Measurements from ENCODE around the gene TTYH1.

Gene TTYH1

DNA sequence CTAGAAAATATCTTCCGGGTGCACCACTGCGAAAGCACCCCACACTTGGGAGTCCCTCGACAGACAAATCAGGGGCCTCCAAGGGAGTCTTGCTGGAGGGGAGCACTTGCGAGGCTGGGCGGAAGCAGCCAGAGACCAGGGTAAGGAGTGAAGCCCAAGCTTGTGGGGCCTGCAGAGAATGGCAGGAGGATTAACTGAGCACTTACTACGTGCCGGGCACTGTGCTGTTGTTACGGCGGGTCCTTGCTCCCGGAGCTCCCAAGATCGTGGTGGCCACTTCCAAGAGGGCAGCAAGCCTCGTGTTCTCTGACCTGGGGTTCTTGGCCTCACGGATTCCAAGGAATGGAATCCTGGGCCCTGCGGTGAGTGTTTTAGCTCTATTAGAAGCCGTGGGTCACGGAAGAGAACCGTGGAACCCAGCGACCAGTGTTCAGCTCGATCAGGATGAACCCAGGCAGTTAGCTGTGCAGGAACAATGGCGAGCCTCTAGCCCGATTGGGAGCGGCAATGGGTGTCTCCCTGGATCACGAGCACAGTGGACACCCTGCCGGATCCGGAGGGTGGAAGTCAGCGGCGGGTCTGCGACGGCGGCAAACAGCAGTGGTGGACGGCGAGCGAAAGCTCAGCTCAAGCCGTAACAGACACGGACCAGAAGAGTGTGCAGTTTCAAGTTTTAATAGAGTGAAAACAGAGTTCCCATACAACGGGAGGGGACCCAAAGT lies 9.6 kb downstream of the TTYH1 start:
- peaks cover 22% of the 10 kb centered on the region for H3K4me1 ChIP-seq (ENCODE audit: insufficient read depth, insufficient read length)
- DNase-seq (ENCODE audit: low read depth, low spot score) = no peak

DNA sequence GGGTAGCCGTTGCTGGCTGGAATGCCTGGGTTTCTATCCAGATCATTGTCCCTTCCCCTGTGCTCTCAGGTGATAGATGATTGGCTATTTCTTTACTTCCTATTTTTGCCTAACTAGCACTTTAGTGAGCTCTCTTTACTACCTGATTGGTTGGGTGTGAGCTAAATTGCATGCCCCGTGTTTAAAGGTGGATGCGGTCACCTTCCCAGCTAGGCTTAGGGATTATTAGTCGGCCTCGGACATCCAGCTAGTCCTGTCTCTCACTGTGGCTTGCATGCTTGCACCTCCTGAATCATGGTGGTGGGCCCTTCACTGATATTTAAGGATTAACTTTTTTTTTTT lies 10.1 kb downstream of the TTYH1 start:
- no peaks in the 10 kb centered on the region for H3K9me3 ChIP-seq (ENCODE audit: insufficient read depth, low read length)
- no peak overlapping the region for H3K9ac ChIP-seq (ENCODE audit: insufficient read length, low read depth)
- no peak for DNase-seq (ENCODE audit: low read depth, low spot score)
- H3K36me3 ChIP-seq (ENCODE audit: insufficient read depth, insufficient read length, low read length) = no peaks in the 10 kb centered on the region
- no peak for TF ChIP-seq YY1 (IDR thresholded peaks at IDR 0.05; ENCODE audit: insufficient read depth, insufficient read length)
- TF ChIP-seq SUZ12 (IDR thresholded peaks at IDR 0.05; ENCODE audit: extremely low read depth, insufficient read depth, insufficient read length) = no peak
- TF ChIP-seq ZNF274 (IDR thresholded peaks at IDR 0.05; ENCODE audit: low read depth, low read length) = no peak
- H3K4me1 ChIP-seq (ENCODE audit: insufficient read depth, insufficient read length) = peaks cover 26% of the 10 kb centered on the region
- H3K27me3 ChIP-seq (ENCODE audit: insufficient read depth, insufficient read length) = peaks cover 4% of the 10 kb centered on the region
- no peak overlapping the region for H3K4me3 ChIP-seq (ENCODE audit: insufficient read length, low read depth)

More for the DNA sequence above, 9.6 kb downstream of the TTYH1 start:
- Histone ChIP-seq H3K9ac (ENCODE audit: insufficient read length, low read depth) (no peak overlapping the region), H3K9me3 (ENCODE audit: insufficient read depth, low read length) (no peaks in the 10 kb centered on the region), H3K27me3 (ENCODE audit: insufficient read depth, insufficient read length) (peaks cover 4% of the 10 kb centered on the region), H3K4me3 (ENCODE audit: insufficient read length, low read depth) (no peak overlapping the region), H3K36me3 (ENCODE audit: insufficient read depth, insufficient read length, low read length) (no peaks in the 10 kb centered on the region)
- TF ChIP-seq SUZ12 (IDR thresholded peaks at IDR 0.05; ENCODE audit: extremely low read depth, insufficient read depth, insufficient read length) (no peak), YY1 (IDR thresholded peaks at IDR 0.05; ENCODE audit: insufficient read depth, insufficient read length) (no peak), ZNF274 (IDR thresholded peaks at IDR 0.05; ENCODE audit: low read depth, low read length) (no peak)

DNA sequence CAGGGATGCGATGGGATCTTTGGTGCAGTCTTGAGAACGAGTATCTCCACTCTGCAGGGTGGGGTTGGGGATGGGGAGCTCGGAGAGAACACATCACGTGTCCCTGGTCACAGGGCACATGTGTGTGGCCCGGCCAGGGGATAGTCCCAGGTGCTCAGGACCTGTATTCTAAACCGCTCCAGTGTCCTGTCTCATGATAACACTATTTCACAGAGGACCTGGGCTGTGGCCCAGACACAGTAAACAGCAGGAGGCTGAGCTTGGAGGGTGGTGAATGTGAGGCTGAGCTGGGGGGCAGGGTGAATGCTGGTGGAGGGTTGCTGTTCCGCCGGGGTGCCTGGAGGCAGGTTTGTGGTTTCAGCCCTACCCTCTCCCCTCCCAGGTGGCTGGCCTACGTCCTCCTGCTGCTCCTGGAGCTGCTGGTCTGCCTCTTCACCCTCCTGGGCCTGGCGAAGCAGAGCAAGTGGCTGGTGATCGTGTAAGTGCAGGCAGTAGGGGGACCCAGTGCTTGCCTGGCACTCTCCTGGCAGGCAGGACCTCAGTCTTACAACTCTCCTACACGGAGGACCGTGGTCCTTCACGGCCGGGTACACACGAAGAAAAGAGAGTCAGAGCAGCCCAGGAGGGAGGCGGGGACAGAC lies 11.1 kb downstream of the TTYH1 start:
- TF ChIP-seq SUZ12 (IDR thresholded peaks at IDR 0.05; ENCODE audit: extremely low read depth, insufficient read depth, insufficient read length) (no peak), YY1 (IDR thresholded peaks at IDR 0.05; ENCODE audit: insufficient read depth, insufficient read length) (no peak), ZNF274 (IDR thresholded peaks at IDR 0.05; ENCODE audit: low read depth, low read length) (no peak)
- no peak overlapping the region for H3K4me3 ChIP-seq (ENCODE audit: insufficient read length, low read depth)
- H3K27me3 ChIP-seq (ENCODE audit: insufficient read depth, insufficient read length) = peaks cover 4% of the 10 kb centered on the region
- no peak for DNase-seq (ENCODE audit: low read depth, low spot score)
- no peaks in the 10 kb centered on the region for H3K36me3 ChIP-seq (ENCODE audit: insufficient read depth, insufficient read length, low read length)
- H3K4me1 ChIP-seq (ENCODE audit: insufficient read depth, insufficient read length) = peaks cover 23% of the 10 kb centered on the region
- peak overlapping the region; percentile 2 for H3K9ac ChIP-seq (ENCODE audit: insufficient read length, low read depth)
- no peaks in the 10 kb centered on the region for H3K9me3 ChIP-seq (ENCODE audit: insufficient read depth, low read length)

DNA sequence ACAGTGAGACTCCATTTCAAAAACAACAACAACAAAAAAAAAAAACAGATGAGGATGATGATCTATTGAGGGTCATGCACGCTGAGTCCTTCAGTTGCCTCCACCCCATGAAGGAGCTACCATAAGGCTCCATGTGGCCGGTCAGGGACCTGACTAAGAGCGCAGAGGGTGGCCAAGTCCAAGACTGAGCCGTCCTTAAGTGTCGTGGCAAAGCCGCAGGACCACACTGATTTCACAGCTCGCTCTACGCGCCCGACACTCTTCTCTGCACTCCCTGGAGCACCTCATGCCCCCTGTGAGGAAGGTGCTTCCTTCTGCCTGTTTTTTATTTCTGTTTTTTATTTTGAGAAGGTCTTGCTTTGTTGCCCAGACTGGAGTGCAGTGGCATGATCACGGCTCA lies 12.3 kb downstream of the TTYH1 start:
- H3K36me3 ChIP-seq (ENCODE audit: insufficient read depth, insufficient read length, low read length) = no peaks in the 10 kb centered on the region
- H3K27me3 ChIP-seq (ENCODE audit: insufficient read depth, insufficient read length) = peaks cover 4% of the 10 kb centered on the region
- TF ChIP-seq SUZ12 (IDR thresholded peaks at IDR 0.05; ENCODE audit: extremely low read depth, insufficient read depth, insufficient read length) (no peak), ZNF274 (IDR thresholded peaks at IDR 0.05; ENCODE audit: low read depth, low read length) (no peak), YY1 (IDR thresholded peaks at IDR 0.05; ENCODE audit: insufficient read depth, insufficient read length) (no peak)
- no peaks in the 10 kb centered on the region for H3K9me3 ChIP-seq (ENCODE audit: insufficient read depth, low read length)
- H3K4me3 ChIP-seq (ENCODE audit: insufficient read length, low read depth) = no peak overlapping the region
- no peak for DNase-seq (ENCODE audit: low read depth, low spot score)
- H3K9ac ChIP-seq (ENCODE audit: insufficient read length, low read depth) = no peak overlapping the region
- H3K4me1 ChIP-seq (ENCODE audit: insufficient read depth, insufficient read length) = peaks cover 13% of the 10 kb centered on the region

DNA sequence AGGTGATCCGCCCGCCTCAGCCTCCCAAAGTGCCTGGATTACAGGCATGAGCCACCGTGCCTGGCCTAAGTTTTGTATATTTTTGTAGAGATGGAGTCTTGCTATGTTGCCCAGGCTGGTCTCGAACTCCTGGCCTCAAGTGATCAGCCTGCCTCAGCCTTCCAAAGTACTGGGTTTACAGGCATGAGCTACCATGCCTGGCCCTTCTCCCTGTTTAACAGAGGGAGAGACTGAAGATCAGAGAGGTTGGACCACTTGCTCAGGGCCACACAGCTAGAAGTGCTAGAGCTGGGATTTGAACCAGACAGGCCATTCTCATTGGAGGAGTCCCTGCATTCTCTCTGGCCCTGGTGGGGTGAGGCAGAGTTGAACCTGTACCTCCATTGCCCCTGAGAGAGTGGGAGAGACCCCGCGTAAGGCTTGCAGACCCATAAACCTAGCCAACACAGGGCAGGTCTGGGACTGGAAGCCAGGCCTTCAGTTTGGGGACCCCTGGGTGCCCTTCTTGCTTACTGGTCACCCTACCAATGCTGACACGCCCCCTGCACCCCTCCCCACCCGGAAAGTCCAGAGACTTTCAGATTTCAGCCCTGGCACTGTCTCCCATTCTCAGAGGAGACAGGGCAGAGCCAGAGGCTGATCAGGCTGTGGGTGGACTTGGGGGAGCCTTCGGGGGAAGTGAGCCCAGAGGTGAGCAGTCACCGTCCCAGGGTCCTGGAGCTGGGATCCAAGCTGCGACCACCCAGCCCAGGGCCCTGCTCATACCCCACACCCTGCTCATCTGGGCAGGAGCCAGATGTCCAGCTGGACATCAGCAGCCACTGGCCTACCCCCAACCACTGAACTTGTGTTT lies 13.3 kb downstream of the TTYH1 start:
- TF ChIP-seq SUZ12 (IDR thresholded peaks at IDR 0.05; ENCODE audit: extremely low read depth, insufficient read depth, insufficient read length) (no peak), ZNF274 (IDR thresholded peaks at IDR 0.05; ENCODE audit: low read depth, low read length) (no peak), YY1 (IDR thresholded peaks at IDR 0.05; ENCODE audit: insufficient read depth, insufficient read length) (no peak)
- Histone ChIP-seq H3K4me1 (ENCODE audit: insufficient read depth, insufficient read length) (peaks cover 13% of the 10 kb centered on the region), H3K4me3 (ENCODE audit: insufficient read length, low read depth) (no peak overlapping the region), H3K9ac (ENCODE audit: insufficient read length, low read depth) (no peak overlapping the region), H3K27me3 (ENCODE audit: insufficient read depth, insufficient read length) (peaks cover 4% of the 10 kb centered on the region), H3K36me3 (ENCODE audit: insufficient read depth, insufficient read length, low read length) (no peaks in the 10 kb centered on the region), H3K9me3 (ENCODE audit: insufficient read depth, low read length) (no peaks in the 10 kb centered on the region)
- DNase-seq (ENCODE audit: low read depth, low spot score) = no peak

DNA sequence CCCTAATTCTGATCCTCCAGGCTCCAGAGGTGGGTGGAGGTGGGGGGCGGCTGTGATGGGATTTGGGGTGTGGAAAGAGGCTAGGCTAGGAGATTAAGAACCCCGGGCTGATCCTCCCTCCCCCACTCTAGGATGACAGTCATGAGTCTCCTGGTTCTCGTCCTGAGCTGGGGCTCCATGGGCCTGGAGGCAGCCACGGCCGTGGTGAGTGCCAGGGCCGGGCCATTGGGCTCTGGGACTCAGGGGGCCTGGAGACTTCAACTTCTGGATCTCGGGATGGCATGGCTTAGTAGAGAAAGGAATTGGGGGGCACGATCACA lies 13.9 kb downstream of the TTYH1 start:
- H3K4me1 ChIP-seq (ENCODE audit: insufficient read depth, insufficient read length) = peaks cover 13% of the 10 kb centered on the region
- H3K4me3 ChIP-seq (ENCODE audit: insufficient read length, low read depth) = no peak overlapping the region
- no peak for TF ChIP-seq YY1 (IDR thresholded peaks at IDR 0.05; ENCODE audit: insufficient read depth, insufficient read length)
- TF ChIP-seq SUZ12 (IDR thresholded peaks at IDR 0.05; ENCODE audit: extremely low read depth, insufficient read depth, insufficient read length) = no peak
- no peak for TF ChIP-seq ZNF274 (IDR thresholded peaks at IDR 0.05; ENCODE audit: low read depth, low read length)
- H3K9me3 ChIP-seq (ENCODE audit: insufficient read depth, low read length) = no peaks in the 10 kb centered on the region
- H3K36me3 ChIP-seq (ENCODE audit: insufficient read depth, insufficient read length, low read length) = no peaks in the 10 kb centered on the region
- no peak overlapping the region for H3K9ac ChIP-seq (ENCODE audit: insufficient read length, low read depth)
- no peak for DNase-seq (ENCODE audit: low read depth, low spot score)
- H3K27me3 ChIP-seq (ENCODE audit: insufficient read depth, insufficient read length) = peaks cover 3% of the 10 kb centered on the region
